H9 (cell line): ENCODE data around the gene TENM4. TPM values are rescaled to one million over a fixed set of nuclear protein-coding genes. Genes with fewer than 3 reads are reported as not detected.

Experiments used
- DNase-seq: peaks from one replicate; pipeline ENCODE4 v3.0.0-alpha.2; 2017
- H2AFZ ChIP-seq: one replicate; pipeline ENCODE4 v1.6.1; 2013; ENCODE audit warnings: mild to moderate bottlenecking, low read length, control low read depth, moderate library complexity
- H2AK5ac ChIP-seq: 2 replicates; pipeline ENCODE4 v1.6.1; 2013; ENCODE audit warnings: low read length, control low read depth, mixed read lengths; ENCODE audit not compliant: insufficient read length
- H2BK120ac ChIP-seq: one replicate; pipeline ENCODE4 v1.6.1; 2013; ENCODE audit warnings: low read depth, mild to moderate bottlenecking, low read length, control low read depth, inconsistent platforms; ENCODE audit not compliant: poor library complexity, severe bottlenecking
- H2BK12ac ChIP-seq: 2 replicates; pipeline ENCODE4 v1.6.1; 2013; ENCODE audit warnings: low read length, control low read depth, mixed read lengths, low read depth; ENCODE audit not compliant: insufficient read length
- H2BK15ac ChIP-seq: 2 replicates; pipeline ENCODE4 v1.6.1; 2013; ENCODE audit warnings: low read depth, low read length, control low read depth
- H2BK20ac ChIP-seq: one replicate; pipeline ENCODE4 v1.6.1; 2013; ENCODE audit warnings: low read depth, mild to moderate bottlenecking, low read length, control low read depth, inconsistent platforms; ENCODE audit not compliant: poor library complexity, severe bottlenecking
- H2BK5ac ChIP-seq: 2 replicates; pipeline ENCODE4 v1.6.1; 2013; ENCODE audit warnings: low read length, control low read depth, mixed read lengths; ENCODE audit not compliant: insufficient read length
- H3K14ac ChIP-seq: 2 replicates; pipeline ENCODE4 v1.6.1; 2013; ENCODE audit warnings: low read length, control low read depth; ENCODE audit not compliant: insufficient read depth
- H3K18ac ChIP-seq: 2 replicates; pipeline ENCODE4 v1.6.1; 2013; ENCODE audit warnings: low read depth, mild to moderate bottlenecking, mixed read lengths, low read length, control low read depth; ENCODE audit not compliant: insufficient read length
- H3K23ac ChIP-seq: 2 replicates; pipeline ENCODE4 v1.6.1; 2013; ENCODE audit warnings: low read length, control low read depth, mixed read lengths, low read depth; ENCODE audit not compliant: insufficient read length
- H3K23me2 ChIP-seq: 2 replicates; pipeline ENCODE4 v1.6.1; 2013; ENCODE audit warnings: low read depth, mild to moderate bottlenecking, mixed read lengths, low read length, control low read depth; ENCODE audit not compliant: insufficient read length, poor library complexity, severe bottlenecking
- H3K27ac ChIP-seq: 2 replicates; pipeline ENCODE4 v1.5.1; 2013; ENCODE audit warnings: low read length, control low read depth, mixed read lengths, low read depth; ENCODE audit not compliant: insufficient read length
- H3K27me3 ChIP-seq: 2 replicates; pipeline ENCODE4 v1.6.1; 2013; ENCODE audit warnings: low read length, control low read depth, inconsistent platforms; ENCODE audit not compliant: insufficient read depth
- H3K4ac ChIP-seq: 2 replicates; pipeline ENCODE4 v1.6.1; 2013; ENCODE audit warnings: low read depth, mild to moderate bottlenecking, control low read depth, inconsistent platforms, low read length, moderate library complexity
- H3K4me1 ChIP-seq: 2 replicates; pipeline ENCODE4 v1.6.1; 2013; ENCODE audit warnings: low read length, control low read depth, inconsistent platforms; ENCODE audit not compliant: insufficient read depth
- H3K4me2 ChIP-seq: 2 replicates; pipeline ENCODE4 v1.6.1; 2013; ENCODE audit warnings: low read length, control low read depth, mixed read lengths; ENCODE audit not compliant: insufficient read length, insufficient read depth
- H3K56ac ChIP-seq: 2 replicates; pipeline ENCODE4 v1.6.1; 2013; ENCODE audit warnings: low read depth, mild to moderate bottlenecking, mixed read lengths, low read length, control low read depth; ENCODE audit not compliant: insufficient read length
- H3K79me1 ChIP-seq: 2 replicates; pipeline ENCODE4 v1.6.1; 2013; ENCODE audit warnings: low read depth, mild to moderate bottlenecking, moderate library complexity, low read length, control low read depth, inconsistent platforms; ENCODE audit not compliant: insufficient read depth, poor library complexity, severe bottlenecking
- H3K79me2 ChIP-seq: 2 replicates; pipeline ENCODE4 v1.6.1; 2013; ENCODE audit warnings: low read length, control low read depth, inconsistent platforms; ENCODE audit not compliant: insufficient read depth
- H3K9ac ChIP-seq: 2 replicates; pipeline ENCODE4 v1.6.1; 2013; ENCODE audit warnings: low read length, control low read depth, mixed read lengths; ENCODE audit not compliant: insufficient read length; ENCODE audit errors: extremely low read depth
- H3K9me3 ChIP-seq: one replicate; pipeline ENCODE4 v1.6.1; 2013; ENCODE audit warnings: low read depth, low read length, inconsistent platforms; ENCODE audit not compliant: control insufficient read depth
- H3T11ph ChIP-seq: one replicate; pipeline ENCODE4 v1.6.1; 2013; ENCODE audit warnings: mild to moderate bottlenecking, low read length, control low read depth, inconsistent platforms
- H4K20me1 ChIP-seq: one replicate; pipeline ENCODE4 v1.6.1; 2013; ENCODE audit not compliant: control insufficient read depth, insufficient read length, insufficient read depth
- H4K5ac ChIP-seq: 2 replicates; pipeline ENCODE4 v1.6.1; 2013; ENCODE audit warnings: low read depth, mild to moderate bottlenecking, mixed read lengths, low read length, control low read depth; ENCODE audit not compliant: insufficient read length
- H4K8ac ChIP-seq: replicated peaks from 2 replicates; pipeline ENCODE4 v1.6.1; 2013; ENCODE audit warnings: low read length, control low read depth, mixed read lengths, low read depth; ENCODE audit not compliant: insufficient read length
- H4K91ac ChIP-seq: 2 replicates; pipeline ENCODE4 v1.6.1; 2013; ENCODE audit warnings: low read depth, mild to moderate bottlenecking, moderate library complexity, mixed read lengths, low read length, control low read depth; ENCODE audit not compliant: insufficient read length
- H3K27ac Mint-ChIP-seq, 3 experiments: 2 replicates in 2 of 3; 3 replicates in 1 of 3; pipeline ENCODE4 v1.8.0; 2020 to 2021; ENCODE audit warnings: mixed read lengths in 3 of 3, mild to moderate bottlenecking in 1 of 3, moderate library complexity in 1 of 3
- H3K27me3 Mint-ChIP-seq: 2 replicates; pipeline ENCODE4 v1.8.0; 2021; ENCODE audit warnings: low read depth, mild to moderate bottlenecking, moderate library complexity, mixed read lengths
- H3K36me3 Mint-ChIP-seq, 3 experiments: 2 replicates in 2 of 3; 3 replicates in 1 of 3; pipeline ENCODE4 v1.8.0; 2020 to 2021; ENCODE audit warnings: low read depth in 3 of 3, mixed read lengths in 3 of 3; ENCODE audit not compliant: insufficient read depth in 1 of 3
- H3K4me1 Mint-ChIP-seq, 2 experiments: 2 replicates each; pipeline ENCODE4 v1.8.0; 2020; ENCODE audit warnings: mixed read lengths in 2 of 2
- H3K4me3 Mint-ChIP-seq, 2 experiments: 2 replicates in 1 of 2; 3 replicates in 1 of 2; pipeline ENCODE4 v1.8.0; 2020 to 2021; ENCODE audit warnings: mild to moderate bottlenecking in 2 of 2, mixed read lengths in 2 of 2, moderate library complexity in 1 of 2
- H3K9me3 Mint-ChIP-seq, 2 experiments: 2 replicates in 1 of 2; 3 replicates in 1 of 2; pipeline ENCODE4 v1.8.0; 2020; ENCODE audit warnings: mild to moderate bottlenecking in 2 of 2, mixed read lengths in 2 of 2, moderate library complexity in 1 of 2
- CTCF ChIP-seq: fragments of 200-600 bp; sonication (generic); conservative IDR thresholded peaks from 3 replicates; pipeline ENCODE4 v1.8.0; 2021; ENCODE audit warnings: antibody characterized with exemption, mild to moderate bottlenecking
- WGBS: extraction: QIAGEN DNeasy Blood & Tissue Kit; methylation state at CpG from one replicate; pipeline ENCODE4 v1.1.7; 2013; ENCODE audit warnings: missing lambda C conversion rate, low lambda C conversion rate, mixed read lengths; ENCODE audit not compliant: insufficient read length; ENCODE audit errors: extremely low coverage; 5-methylcytosine and 5-hydroxymethylcytosine counted together
- total RNA-seq: library from RNA; stranded (reverse); gene quantifications from 2 replicates; pipeline ENCODE4 v1.2.1, GENCODE V29; 2021

Gene TENM4
- total RNA-seq, 1 experiment from 2014 or later: 4.6 TPM

DNA sequence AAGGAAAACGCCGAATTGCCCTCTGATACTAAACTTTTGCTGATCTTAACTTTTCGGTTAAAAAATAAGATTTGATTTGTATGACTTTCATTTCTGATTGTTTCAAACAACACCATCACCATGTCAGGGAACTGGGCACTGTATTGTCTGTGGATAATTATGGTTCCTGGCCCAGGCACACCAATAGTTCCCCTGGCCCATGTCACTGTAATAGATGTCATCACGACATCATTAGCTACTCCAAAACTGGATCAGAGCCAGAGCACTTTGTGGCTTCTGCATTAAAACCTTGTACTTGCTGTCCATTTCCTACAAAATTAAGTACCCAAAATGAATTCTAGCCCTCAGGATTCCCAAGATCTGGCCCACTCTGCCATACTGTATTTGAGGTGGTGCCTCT, 746.7 kb downstream of the TENM4 start:
- H3T11ph ChIP-seq: no peak overlapping the region
- H3K14ac ChIP-seq: no peak overlapping the region
- H2BK15ac ChIP-seq: no peak overlapping the region
- no peak overlapping the region for H3K4me2 ChIP-seq
- no peak overlapping the region for H3K4ac ChIP-seq
- H3K23ac ChIP-seq: no peak overlapping the region
- H3K27ac Mint-ChIP-seq: no peak overlapping the region; a peak in 1 of 7 replicates
- H3K4me3 Mint-ChIP-seq: no peak overlapping the region
- no peak overlapping the region for H4K5ac ChIP-seq
- no peak overlapping the region for H2AK5ac ChIP-seq
- H2BK5ac ChIP-seq: no peak overlapping the region
- H3K4me1 Mint-ChIP-seq: peaks cover 5 to 12% of the 10 kb centered on the region in 2 experiments
- H3K27me3 Mint-ChIP-seq: peaks cover 2% of the 10 kb centered on the region
- H2BK120ac ChIP-seq: no peak overlapping the region
- H3K79me2 ChIP-seq: no peaks in the 10 kb centered on the region
- H3K27me3 ChIP-seq: no peaks in the 10 kb centered on the region
- no peak overlapping the region for H3K9ac ChIP-seq
- no peak overlapping the region for H2BK12ac ChIP-seq
- H3K36me3 Mint-ChIP-seq: no peaks in the 10 kb centered on the region
- DNase-seq: no peak
- H3K4me1 ChIP-seq: no peaks in the 10 kb centered on the region; the same call in 1 of the 2 replicates
- no peak overlapping the region for H4K8ac ChIP-seq
- H3K27ac ChIP-seq: no peak overlapping the region
- no peak overlapping the region for H3K18ac ChIP-seq
- no peaks in the 10 kb centered on the region for H4K20me1 ChIP-seq
- no CpG with 5 or more reads among the region's 4 CpGs for whole genome bisulfite sequencing
- no peak overlapping the region for H2AFZ ChIP-seq
- no peak overlapping the region for H4K91ac ChIP-seq
- no peaks in the 10 kb centered on the region for H3K23me2 ChIP-seq
- no peaks in the 10 kb centered on the region for H3K9me3 ChIP-seq
- no peak for TF ChIP-seq CTCF
- no peak overlapping the region for H3K56ac ChIP-seq
- H2BK20ac ChIP-seq: no peak overlapping the region
- H3K9me3 Mint-ChIP-seq: no peaks in the 10 kb centered on the region
- no peaks in the 10 kb centered on the region for H3K79me1 ChIP-seq
